ENCODE data around the gene ENTPD8. TPM values are rescaled to one million over a fixed set of nuclear protein-coding genes. Genes with fewer than 3 reads are reported as not detected.

Gene ENTPD8
- total and polyA plus RNA-seq, 10 of the 15 experiments (the other 5 are each of a cell fraction or from before 2014, with no cell fraction given), result not detected

DNA sequence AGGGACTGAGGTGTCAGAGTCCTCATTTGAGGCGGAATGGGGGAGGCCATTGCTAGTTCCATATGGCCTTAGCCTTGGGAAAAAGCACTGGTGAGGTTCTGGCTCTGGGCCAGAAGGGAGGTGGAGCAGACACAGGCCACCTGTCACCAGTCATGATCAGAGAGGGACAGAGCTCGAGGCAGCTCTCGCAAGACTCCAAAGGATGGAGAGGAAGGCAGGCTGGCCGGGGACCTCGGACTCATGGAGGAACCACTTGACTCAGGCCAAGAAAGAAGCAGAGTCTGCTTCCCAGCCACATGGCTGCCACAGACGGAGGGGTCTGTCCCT, 47.1 kb upstream of the ENTPD8 start:
- BruUV-seq (replicated peaks), result no TSS peak
- Histone ChIP-seq H3K79me2 (ENCODE audit: control insufficient read depth, insufficient read depth, low read length) (no peaks in the 10 kb centered on the region), H4K20me1 (ENCODE audit: control insufficient read depth, insufficient read depth) (no peaks in the 10 kb centered on the region), H3K27ac (ENCODE audit: control insufficient read depth, insufficient read depth) (no peak overlapping the region), H3K9me3 (replicated peaks; ENCODE audit: control insufficient read depth, insufficient read depth, low read length) (no peaks in the 10 kb centered on the region), H3K9ac (ENCODE audit: control insufficient read depth, insufficient read depth, low read length) (no peak overlapping the region), H3K4me3 (no peak overlapping the region), H3K4me2 (ENCODE audit: control insufficient read depth, insufficient read depth) (no peak overlapping the region), H3K4me1 (ENCODE audit: control insufficient read depth, insufficient read depth, low read length) (no peaks in the 10 kb centered on the region), H3K36me3 (ENCODE audit: control insufficient read depth in 2 of 2, insufficient read depth in 2 of 2, low read length in 1 of 2) (no peaks in the 10 kb centered on the region), H3K27me3 (replicated peaks in 1 of 2; ENCODE audit: control insufficient read depth in 2 of 2, insufficient read depth in 2 of 2, low read length in 1 of 2) (no peaks in the 10 kb centered on the region), H2AFZ (ENCODE audit: control insufficient read depth, low read depth, low read length) (no peak overlapping the region)
- ChIA-PET POLR2A (no interaction called here), CTCF (no interaction called here), SMC1A (ENCODE audit: uncharacterized antibody, unreplicated experiment) (no interaction called here), RAD21 (ENCODE audit: unreplicated experiment) (no interaction called here)
- FAIRE-seq (no peak), DNase-seq (ENCODE audit: low read depth, low spot score) (no peak), ATAC-seq (no peak)
- in situ Hi-C loops (cut with MboI), result no loop called here
- 22% methylated on average over 6 of the region's 6 CpGs for WGBS (ENCODE audit: insufficient coverage, insufficient replicate concordance, low lambda C conversion rate, missing lambda C conversion rate)
- intact Hi-C loops (cut with micrococcal nuclease; ENCODE audit: unreplicated experiment), result no loop called here
- TF ChIP-seq TCF3 (IDR thresholded peaks at IDR 0.05; ENCODE audit: borderline replicate concordance, insufficient read depth, low read depth, low read length) (no peak), IRF4 (IDR thresholded peaks at IDR 0.05; ENCODE audit: low read depth, low read length) (no peak), SPI1 (IDR thresholded peaks at IDR 0.05; ENCODE audit: borderline replicate concordance, insufficient read depth, low read depth, low read length) (no peak), JUND (IDR thresholded peaks at IDR 0.05; ENCODE audit: low read depth, low read length) (no peak), SUPT20H (IDR thresholded peaks at IDR 0.05; ENCODE audit: borderline replicate concordance, control insufficient read depth, low read depth, low read length) (no peak), BCL11A (IDR thresholded peaks at IDR 0.05; ENCODE audit: low read depth, low read length) (no peak), SMC3 (IDR thresholded peaks at IDR 0.05; ENCODE audit: borderline replicate concordance, low read length) (no peak), MTA2 (IDR thresholded peaks at IDR 0.05; ENCODE audit: low read depth) (no peak), RUNX3 (IDR thresholded peaks at IDR 0.05; ENCODE audit: low read length) (no peak), NFYA (IDR thresholded peaks at IDR 0.05; ENCODE audit: borderline replicate concordance, low read depth, low read length) (no peak), YY1 (IDR thresholded peaks at IDR 0.05; ENCODE audit: low read depth, low read length) (no peak), ZBED1 (IDR thresholded peaks at IDR 0.05; ENCODE audit: borderline replicate concordance) (no peak), MXI1 (IDR thresholded peaks at IDR 0.05; ENCODE audit: low read depth, low read length) (no peak)
- TF ChIP-seq, protein P1, sequence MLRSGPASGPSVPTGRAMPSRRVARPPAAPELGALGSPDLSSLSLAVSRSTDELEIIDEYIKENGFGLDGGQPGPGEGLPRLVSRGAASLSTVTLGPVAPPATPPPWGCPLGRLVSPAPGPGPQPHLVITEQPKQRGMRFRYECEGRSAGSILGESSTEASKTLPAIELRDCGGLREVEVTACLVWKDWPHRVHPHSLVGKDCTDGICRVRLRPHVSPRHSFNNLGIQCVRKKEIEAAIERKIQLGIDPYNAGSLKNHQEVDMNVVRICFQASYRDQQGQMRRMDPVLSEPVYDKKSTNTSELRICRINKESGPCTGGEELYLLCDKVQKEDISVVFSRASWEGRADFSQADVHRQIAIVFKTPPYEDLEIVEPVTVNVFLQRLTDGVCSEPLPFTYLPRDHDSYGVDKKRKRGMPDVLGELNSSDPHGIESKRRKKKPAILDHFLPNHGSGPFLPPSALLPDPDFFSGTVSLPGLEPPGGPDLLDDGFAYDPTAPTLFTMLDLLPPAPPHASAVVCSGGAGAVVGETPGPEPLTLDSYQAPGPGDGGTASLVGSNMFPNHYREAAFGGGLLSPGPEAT (IDR thresholded peaks at IDR 0.05; ENCODE audit: low read depth), result no peak
- TF ChIP-seq, protein P2, sequence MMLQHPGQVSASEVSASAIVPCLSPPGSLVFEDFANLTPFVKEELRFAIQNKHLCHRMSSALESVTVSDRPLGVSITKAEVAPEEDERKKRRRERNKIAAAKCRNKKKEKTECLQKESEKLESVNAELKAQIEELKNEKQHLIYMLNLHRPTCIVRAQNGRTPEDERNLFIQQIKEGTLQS (IDR thresholded peaks at IDR 0.05; ENCODE audit: borderline replicate concordance, extremely low read depth, low read depth, low read length), result no peak
- TF ChIP-seq, protein P3, sequence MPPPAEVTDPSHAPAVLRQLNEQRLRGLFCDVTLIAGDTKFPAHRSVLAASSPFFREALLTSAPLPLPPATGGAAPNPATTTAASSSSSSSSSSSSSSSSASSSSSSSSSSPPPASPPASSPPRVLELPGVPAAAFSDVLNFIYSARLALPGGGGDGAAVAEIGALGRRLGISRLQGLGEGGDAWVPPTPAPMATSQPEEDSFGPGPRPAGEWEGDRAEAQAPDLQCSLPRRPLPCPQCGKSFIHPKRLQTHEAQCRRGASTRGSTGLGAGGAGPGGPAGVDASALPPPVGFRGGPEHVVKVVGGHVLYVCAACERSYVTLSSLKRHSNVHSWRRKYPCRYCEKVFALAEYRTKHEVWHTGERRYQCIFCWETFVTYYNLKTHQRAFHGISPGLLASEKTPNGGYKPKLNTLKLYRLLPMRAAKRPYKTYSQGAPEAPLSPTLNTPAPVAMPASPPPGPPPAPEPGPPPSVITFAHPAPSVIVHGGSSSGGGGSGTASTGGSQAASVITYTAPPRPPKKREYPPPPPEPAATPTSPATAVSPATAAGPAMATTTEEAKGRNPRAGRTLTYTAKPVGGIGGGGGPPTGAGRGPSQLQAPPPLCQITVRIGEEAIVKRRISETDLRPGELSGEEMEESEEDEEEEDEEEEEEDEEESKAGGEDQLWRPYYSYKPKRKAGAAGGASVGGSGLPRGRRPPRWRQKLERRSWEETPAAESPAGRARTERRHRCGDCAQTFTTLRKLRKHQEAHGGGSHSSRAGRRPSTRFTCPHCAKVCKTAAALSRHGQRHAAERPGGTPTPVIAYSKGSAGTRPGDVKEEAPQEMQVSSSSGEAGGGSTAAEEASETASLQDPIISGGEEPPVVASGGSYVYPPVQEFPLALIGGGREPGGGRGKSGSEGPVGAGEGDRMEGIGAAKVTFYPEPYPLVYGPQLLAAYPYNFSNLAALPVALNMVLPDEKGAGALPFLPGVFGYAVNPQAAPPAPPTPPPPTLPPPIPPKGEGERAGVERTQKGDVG (CRISPR knock-in tag; IDR thresholded peaks at IDR 0.05), result no peak
- TF ChIP-seq, protein P4, sequence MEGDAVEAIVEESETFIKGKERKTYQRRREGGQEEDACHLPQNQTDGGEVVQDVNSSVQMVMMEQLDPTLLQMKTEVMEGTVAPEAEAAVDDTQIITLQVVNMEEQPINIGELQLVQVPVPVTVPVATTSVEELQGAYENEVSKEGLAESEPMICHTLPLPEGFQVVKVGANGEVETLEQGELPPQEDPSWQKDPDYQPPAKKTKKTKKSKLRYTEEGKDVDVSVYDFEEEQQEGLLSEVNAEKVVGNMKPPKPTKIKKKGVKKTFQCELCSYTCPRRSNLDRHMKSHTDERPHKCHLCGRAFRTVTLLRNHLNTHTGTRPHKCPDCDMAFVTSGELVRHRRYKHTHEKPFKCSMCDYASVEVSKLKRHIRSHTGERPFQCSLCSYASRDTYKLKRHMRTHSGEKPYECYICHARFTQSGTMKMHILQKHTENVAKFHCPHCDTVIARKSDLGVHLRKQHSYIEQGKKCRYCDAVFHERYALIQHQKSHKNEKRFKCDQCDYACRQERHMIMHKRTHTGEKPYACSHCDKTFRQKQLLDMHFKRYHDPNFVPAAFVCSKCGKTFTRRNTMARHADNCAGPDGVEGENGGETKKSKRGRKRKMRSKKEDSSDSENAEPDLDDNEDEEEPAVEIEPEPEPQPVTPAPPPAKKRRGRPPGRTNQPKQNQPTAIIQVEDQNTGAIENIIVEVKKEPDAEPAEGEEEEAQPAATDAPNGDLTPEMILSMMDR (IDR thresholded peaks at IDR 0.05 in 2 of 3, conservative IDR thresholded peaks at IDR 0.05 in 1 of 3; ENCODE audit: control insufficient read depth in 2 of 3, extremely low read depth in 1 of 3, insufficient read depth in 1 of 3, low read depth in 3 of 3, low read length in 3 of 3), result no peak
- TF ChIP-seq, protein P5, sequence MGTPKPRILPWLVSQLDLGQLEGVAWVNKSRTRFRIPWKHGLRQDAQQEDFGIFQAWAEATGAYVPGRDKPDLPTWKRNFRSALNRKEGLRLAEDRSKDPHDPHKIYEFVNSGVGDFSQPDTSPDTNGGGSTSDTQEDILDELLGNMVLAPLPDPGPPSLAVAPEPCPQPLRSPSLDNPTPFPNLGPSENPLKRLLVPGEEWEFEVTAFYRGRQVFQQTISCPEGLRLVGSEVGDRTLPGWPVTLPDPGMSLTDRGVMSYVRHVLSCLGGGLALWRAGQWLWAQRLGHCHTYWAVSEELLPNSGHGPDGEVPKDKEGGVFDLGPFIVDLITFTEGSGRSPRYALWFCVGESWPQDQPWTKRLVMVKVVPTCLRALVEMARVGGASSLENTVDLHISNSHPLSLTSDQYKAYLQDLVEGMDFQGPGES (IDR thresholded peaks at IDR 0.05), result no peak
